HG03103 (cell line): ENCODE data around the gene VWA8.
"Not testable (repeated sequence)": the region's sequence is repeated elsewhere in the genome, so short reads cannot be mapped to it uniquely, and the experiment has no call there.

Experiments used
- ATAC-seq: cut with Tn5 transposase; IDR thresholded peaks from one replicate; pipeline ENCODE4 v1.9.1; 2021; ENCODE audit warnings: low read depth; ENCODE audit not compliant: unreplicated experiment

The VWA8 gene

DNA sequence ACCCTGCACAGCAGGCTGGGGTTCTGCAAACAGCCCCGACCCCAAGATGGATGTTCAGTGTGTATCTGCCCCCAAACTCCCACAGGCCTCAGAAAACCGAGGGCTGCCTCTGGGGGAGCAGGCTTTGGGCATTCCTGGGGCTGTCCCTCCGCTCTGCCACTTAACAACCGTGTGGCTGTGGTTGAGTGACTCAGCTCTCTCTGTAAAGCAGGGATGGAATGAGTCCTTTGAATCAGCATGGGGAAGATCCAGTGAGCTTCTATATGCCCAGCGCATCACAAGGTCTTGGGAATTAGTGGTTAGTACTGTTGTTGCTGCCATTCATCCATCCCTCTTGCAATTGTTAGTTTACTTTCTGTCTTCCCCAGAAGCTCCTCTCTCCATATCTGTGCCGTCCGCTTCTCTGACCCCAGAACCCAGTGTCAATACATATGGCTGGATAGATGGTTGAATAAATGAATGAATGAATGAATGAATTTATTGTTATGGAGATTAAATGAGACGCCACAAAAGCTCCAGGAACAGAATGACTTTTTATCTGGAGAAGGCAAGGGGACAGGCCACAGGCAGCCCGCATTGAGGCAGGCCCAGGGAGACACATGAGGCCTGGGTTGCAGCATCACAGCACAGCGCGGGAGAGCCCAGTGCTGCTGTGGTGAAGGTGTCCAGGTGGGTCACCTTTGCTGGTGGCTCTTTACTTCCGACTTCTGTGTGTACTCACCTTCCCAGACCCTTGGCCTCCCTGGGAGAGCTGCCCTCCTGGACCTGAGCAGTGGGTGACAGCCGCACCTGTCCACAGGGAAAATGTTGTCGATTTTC lies 414.3 kb downstream of the VWA8 start:
- no peak for ATAC-seq

DNA sequence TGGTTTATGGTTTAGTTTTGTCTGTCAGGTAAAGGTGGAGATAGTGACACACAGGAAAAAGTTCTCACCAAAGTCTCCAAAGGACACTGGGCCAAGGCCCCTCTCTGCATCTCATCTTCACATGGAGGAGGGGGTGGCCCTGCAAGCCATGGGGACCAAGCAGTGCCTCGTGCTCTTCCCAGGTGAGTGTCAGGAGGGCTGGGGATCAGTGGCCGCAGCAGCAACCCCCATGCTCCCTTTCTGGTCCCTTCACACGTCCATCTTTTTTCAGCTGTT lies 415.5 kb downstream of the VWA8 start:
- ATAC-seq, result no peak

DNA sequence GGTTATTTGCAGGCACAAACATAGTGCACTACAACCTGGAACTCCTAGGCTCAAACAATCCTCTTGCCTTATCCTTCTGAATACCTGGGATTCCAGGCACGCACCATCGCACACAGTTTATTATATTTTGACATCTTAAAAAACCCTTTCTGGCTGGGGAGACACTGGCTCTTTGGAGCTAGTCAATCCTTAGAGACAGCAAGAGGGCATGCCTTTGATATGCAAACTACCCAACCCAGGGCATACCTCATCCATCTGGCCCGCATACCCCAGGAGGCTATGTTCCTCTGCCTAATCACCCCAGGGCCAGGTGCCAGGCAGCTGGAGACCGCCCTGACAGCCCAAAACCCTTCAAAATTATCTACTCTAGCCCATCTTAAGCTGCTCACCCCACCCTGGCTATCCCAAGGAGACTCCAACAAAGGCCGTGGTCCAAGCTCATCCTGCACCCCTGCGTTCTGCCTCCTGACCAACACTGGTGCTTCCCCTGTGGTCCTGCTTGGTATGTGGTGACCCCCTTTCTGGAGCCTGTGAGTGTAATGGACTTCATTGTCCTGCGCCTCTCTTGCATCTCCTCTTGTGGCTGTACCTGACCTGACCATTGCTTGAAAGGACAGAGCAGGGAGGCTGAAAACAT lies 417.1 kb downstream of the VWA8 start:
- ATAC-seq, result no peak

DNA sequence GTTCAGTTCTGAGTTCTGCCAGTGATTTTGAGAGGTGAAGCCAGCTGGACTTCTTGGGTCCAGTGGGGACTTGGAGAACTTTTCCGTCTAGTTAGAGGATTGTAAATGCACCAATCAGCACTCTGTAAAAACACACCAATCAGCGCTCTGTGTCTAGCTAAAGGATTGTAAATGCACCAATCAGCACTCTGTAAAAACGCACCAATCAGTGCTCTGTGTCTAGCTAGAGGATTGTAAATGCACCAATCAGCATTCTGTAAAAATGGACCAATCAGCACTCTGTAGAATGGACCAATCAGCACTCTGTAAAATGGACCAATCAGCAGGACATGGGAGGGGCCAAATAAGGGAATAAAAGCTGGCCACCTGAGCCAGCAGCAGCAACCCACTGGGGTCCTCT lies 418.1 kb downstream of the VWA8 start:
- ATAC-seq, result not testable (repeated sequence)

GRCh38 chr13:41542281-41542680 lies 418.6 kb downstream of the VWA8 start:
- ATAC-seq, result no peak

- ATAC-seq, result no peak
Observed at GRCh38 chr13:41541142-41541938, 419.6 kb downstream of the VWA8 start.

- not testable (repeated sequence) for ATAC-seq
Observed at GRCh38 chr13:41540240-41540639, 420.7 kb downstream of the VWA8 start.

DNA sequence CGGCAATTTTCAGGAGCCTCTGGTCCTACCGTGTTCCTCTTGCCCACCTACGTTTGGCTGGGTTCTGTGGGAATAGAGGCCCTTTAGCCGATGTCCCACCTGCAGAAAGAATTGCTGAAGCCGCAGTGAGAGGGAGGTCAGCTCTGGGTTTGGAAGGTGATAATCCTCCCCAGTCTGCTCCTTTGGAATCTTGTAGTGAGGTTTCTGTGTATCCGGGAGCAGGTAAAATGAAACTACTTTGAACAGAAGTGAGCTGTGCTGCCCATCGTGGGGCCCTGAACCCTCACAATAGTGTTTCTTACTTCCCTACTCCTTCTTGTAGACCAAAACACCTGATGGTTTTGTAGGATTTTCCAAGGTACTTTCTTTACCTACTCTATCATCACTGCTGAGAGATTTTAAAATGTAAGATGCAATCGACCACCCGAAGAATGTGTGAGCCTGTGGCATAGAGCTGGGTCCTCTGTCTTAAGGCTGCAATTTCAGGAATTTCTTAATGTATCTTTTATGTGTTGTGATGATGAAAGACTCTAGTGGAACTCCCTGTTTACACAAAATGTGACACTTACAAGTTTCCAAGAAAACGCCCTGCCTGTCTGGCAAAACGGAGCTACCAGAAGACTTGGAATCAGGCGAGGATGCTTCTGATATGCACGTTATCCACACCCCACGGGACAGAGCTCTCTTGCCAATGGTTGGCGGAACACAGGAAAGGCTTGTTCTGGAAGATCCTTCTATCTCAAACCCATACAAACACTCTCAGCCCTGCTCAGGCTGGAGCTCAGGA lies 427.4 kb downstream of the VWA8 start:
- no peak for ATAC-seq

DNA sequence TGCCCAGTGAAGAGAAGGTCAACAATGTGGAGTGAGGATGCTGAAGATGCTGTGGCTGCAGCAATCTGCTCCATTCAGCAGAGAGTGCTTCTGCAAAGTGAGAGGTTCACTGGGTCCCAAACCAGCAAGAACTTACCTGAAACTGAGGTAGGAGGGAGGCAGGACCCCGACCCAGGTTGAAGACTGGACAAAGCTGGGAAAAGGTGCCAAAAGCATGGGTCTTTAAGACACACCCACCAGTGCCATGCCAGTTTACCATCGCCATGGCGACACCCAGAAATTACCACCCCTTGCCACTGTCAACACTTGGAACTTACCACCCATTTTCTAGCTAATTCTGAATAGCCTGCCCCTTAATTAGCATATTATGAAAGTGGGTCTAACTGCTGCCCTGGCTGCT lies 432.9 kb downstream of the VWA8 start:
- no peak for ATAC-seq

- no peak for ATAC-seq
Observed at GRCh38 chr13:41520660-41521630, 440.0 kb downstream of the VWA8 start.

- no peak for ATAC-seq
Observed at GRCh38 chr13:41520016-41520659, 440.8 kb downstream of the VWA8 start.
